NCI-H2196 (cell line): ENCODE results near the gene NCBP1.
A peak's percentile ranks its signal among the peaks of the same experiment; 100 is the strongest.

Source experiments
- DNase-seq: peaks from one replicate; lab custom pipeline; 2025; ENCODE audit not compliant: unreplicated experiment; lab: John Stamatoyannopoulos, UW

NCBP1 gene

GRCh38 chr9:97706246-97706645, 72.6 kb downstream of the NCBP1 start:
- DNase-seq, result no peak

- DNase-seq, result peak; percentile 67
These were observed 77.0 kb downstream of the NCBP1 start for GRCh38 chr9:97710356-97711222.

GRCh38 chr9:97711223-97711626, 77.6 kb downstream of the NCBP1 start:
- no peak for DNase-seq

- DNase-seq, result no peak
These were observed 80.8 kb downstream of the NCBP1 start for GRCh38 chr9:97714435-97714834.

- no peak for DNase-seq
These were observed 84.2 kb downstream of the NCBP1 start for GRCh38 chr9:97717866-97718265.

GRCh38 chr9:97721396-97721795, 87.8 kb downstream of the NCBP1 start:
- DNase-seq, result no peak

GRCh38 chr9:97722331-97722730, 88.7 kb downstream of the NCBP1 start:
- no peak for DNase-seq
